Measurements from ENCODE around the gene TRAF2.
A peak's percentile ranks its signal among the peaks of the same experiment; 100 is the strongest.
"Not testable (repeated sequence)": the region's sequence is repeated elsewhere in the genome, so short reads cannot be mapped to it uniquely, and the experiment has no call there.

Gene TRAF2

GRCh38 chr9:136881691-136882108 lies 4.6 kb upstream of the TRAF2 start:
- DNase-seq (ENCODE audit: low spot score) (no peak), ATAC-seq (ENCODE audit: low read depth) (no peak)
- no peaks in the 10 kb centered on the region for H3K27me3 ChIP-seq (ENCODE audit: insufficient read depth, poor library complexity, severe bottlenecking)
- no peaks in the 10 kb centered on the region for H3K9me3 ChIP-seq (ENCODE audit: severe bottlenecking)
- TF ChIP-seq, protein P1, sequence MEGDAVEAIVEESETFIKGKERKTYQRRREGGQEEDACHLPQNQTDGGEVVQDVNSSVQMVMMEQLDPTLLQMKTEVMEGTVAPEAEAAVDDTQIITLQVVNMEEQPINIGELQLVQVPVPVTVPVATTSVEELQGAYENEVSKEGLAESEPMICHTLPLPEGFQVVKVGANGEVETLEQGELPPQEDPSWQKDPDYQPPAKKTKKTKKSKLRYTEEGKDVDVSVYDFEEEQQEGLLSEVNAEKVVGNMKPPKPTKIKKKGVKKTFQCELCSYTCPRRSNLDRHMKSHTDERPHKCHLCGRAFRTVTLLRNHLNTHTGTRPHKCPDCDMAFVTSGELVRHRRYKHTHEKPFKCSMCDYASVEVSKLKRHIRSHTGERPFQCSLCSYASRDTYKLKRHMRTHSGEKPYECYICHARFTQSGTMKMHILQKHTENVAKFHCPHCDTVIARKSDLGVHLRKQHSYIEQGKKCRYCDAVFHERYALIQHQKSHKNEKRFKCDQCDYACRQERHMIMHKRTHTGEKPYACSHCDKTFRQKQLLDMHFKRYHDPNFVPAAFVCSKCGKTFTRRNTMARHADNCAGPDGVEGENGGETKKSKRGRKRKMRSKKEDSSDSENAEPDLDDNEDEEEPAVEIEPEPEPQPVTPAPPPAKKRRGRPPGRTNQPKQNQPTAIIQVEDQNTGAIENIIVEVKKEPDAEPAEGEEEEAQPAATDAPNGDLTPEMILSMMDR (IDR thresholded peaks at IDR 0.05; ENCODE audit: poor library complexity, severe bottlenecking), result no peak
- H3K36me3 ChIP-seq (ENCODE audit: low read depth), result peaks cover 5% of the 10 kb centered on the region; the same call in 1 of the 2 replicates
- H3K4me1 ChIP-seq (ENCODE audit: insufficient read depth, poor library complexity, severe bottlenecking), result no peaks in the 10 kb centered on the region
- H3K4me3 ChIP-seq (ENCODE audit: severe bottlenecking), result no peak overlapping the region
- H3K27ac ChIP-seq (ENCODE audit: poor library complexity, severe bottlenecking), result peak overlapping the region; percentile 48

DNA sequence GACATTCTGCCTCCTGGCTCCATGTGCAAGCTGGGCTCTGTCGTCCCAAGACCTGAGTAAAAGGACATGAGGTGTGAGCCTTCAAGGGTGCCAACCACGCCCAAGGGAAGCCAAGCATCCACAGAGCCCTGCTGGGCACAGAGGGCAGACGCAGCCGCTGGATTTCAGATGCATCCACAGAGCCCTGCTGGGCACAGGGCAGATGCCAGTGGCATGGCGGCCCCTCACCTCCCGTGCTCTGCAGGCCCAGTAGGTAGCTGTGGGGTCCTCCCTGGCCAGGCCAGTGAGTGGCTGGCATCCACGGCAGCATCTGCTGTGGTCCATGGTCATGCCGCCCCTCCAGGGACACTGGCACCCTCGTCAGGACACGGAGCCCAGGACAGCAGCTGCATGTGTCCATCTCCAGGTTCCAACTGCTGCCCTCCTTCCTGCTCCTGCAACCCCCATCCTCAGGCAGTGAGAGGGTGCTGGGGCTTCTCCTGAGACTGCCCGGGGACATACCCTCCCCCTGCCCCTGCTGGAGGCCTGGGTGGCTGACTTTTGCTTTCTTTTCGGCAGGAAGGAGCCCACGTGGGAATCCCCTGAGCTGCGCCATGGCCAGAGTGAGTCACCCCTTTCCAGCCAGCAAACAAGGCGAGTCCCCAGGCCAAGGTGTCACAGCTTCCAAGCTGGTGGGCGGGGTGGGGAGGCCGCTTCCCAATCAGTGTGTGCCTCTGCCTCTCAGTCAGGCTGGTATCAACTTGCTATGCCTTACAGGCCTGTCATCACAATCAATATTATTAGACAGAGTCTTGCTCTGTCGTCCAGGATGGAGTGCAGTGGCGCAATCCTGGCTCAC lies 4.0 kb upstream of the TRAF2 start:
- Histone ChIP-seq H3K4me3 (ENCODE audit: severe bottlenecking) (peak overlapping the region; percentile 9), H3K4me1 (ENCODE audit: insufficient read depth, poor library complexity, severe bottlenecking) (no peaks in the 10 kb centered on the region), H3K36me3 (ENCODE audit: low read depth) (peaks cover 5% of the 10 kb centered on the region; the same call in 1 of the 2 replicates), H3K27ac (ENCODE audit: poor library complexity, severe bottlenecking) (peak overlapping the region; percentile 48), H3K9me3 (ENCODE audit: severe bottlenecking) (no peaks in the 10 kb centered on the region), H3K27me3 (ENCODE audit: insufficient read depth, poor library complexity, severe bottlenecking) (no peaks in the 10 kb centered on the region)
- DNase-seq (ENCODE audit: low spot score) (peak; percentile 92), ATAC-seq (ENCODE audit: low read depth) (peak; percentile 66)
- TF ChIP-seq, protein P1 (IDR thresholded peaks at IDR 0.05; ENCODE audit: poor library complexity, severe bottlenecking), result no peak

DNA sequence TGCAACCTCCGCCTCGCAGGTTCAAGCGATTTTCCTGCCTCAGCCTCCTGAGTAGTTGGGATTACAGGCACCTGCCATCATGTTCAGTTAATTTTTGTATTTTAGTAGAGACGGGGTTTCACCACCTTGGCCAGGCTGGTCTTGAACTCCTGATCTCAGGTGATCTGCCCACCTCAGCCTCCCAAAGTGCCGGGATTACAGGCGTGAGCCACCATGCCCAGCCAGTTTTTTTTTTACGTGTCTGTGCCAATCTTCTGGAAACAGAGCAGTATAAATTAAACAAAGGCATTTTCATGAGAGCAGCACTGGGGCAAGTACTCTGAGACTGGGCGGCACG lies 3.4 kb upstream of the TRAF2 start:
- ATAC-seq (ENCODE audit: low read depth); H3K4me1 ChIP-seq (ENCODE audit: insufficient read depth, poor library complexity, severe bottlenecking): not testable (repeated sequence)

DNA sequence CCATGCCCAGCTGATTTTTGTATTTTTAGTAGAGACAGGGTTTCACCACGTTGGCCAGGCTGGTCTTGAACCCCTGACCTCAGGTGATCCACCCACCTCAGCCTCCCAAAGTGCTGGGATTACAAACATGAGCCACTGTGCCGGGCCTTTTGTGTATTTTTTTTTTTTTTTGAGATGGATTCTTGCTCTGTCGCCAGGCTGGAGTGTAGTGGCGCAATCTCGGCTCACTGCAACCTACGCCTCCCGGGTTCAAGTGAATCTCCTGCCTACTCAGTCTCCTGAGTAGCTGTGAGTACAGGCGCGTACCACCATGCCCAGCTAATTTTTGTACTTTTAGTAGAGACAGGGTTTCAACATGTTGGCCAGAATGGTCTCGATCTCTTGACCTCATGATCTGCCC lies 2.6 kb upstream of the TRAF2 start:
- H3K9me3 ChIP-seq (ENCODE audit: severe bottlenecking); H3K36me3 ChIP-seq (ENCODE audit: low read depth); H3K4me1 ChIP-seq (ENCODE audit: insufficient read depth, poor library complexity, severe bottlenecking); DNase-seq (ENCODE audit: low spot score); ATAC-seq (ENCODE audit: low read depth); H3K4me3 ChIP-seq (ENCODE audit: severe bottlenecking); H3K27me3 ChIP-seq (ENCODE audit: insufficient read depth, poor library complexity, severe bottlenecking): not testable (repeated sequence)
- H3K27ac ChIP-seq (ENCODE audit: poor library complexity, severe bottlenecking), result peak overlapping the region; percentile 48

More for the DNA sequence above, 3.4 kb upstream of the TRAF2 start:
- peak overlapping the region; percentile 48 for H3K27ac ChIP-seq (ENCODE audit: poor library complexity, severe bottlenecking)
- H3K4me3 ChIP-seq (ENCODE audit: severe bottlenecking); H3K36me3 ChIP-seq (ENCODE audit: low read depth); H3K9me3 ChIP-seq (ENCODE audit: severe bottlenecking); H3K27me3 ChIP-seq (ENCODE audit: insufficient read depth, poor library complexity, severe bottlenecking); DNase-seq (ENCODE audit: low spot score): not testable (repeated sequence)

DNA sequence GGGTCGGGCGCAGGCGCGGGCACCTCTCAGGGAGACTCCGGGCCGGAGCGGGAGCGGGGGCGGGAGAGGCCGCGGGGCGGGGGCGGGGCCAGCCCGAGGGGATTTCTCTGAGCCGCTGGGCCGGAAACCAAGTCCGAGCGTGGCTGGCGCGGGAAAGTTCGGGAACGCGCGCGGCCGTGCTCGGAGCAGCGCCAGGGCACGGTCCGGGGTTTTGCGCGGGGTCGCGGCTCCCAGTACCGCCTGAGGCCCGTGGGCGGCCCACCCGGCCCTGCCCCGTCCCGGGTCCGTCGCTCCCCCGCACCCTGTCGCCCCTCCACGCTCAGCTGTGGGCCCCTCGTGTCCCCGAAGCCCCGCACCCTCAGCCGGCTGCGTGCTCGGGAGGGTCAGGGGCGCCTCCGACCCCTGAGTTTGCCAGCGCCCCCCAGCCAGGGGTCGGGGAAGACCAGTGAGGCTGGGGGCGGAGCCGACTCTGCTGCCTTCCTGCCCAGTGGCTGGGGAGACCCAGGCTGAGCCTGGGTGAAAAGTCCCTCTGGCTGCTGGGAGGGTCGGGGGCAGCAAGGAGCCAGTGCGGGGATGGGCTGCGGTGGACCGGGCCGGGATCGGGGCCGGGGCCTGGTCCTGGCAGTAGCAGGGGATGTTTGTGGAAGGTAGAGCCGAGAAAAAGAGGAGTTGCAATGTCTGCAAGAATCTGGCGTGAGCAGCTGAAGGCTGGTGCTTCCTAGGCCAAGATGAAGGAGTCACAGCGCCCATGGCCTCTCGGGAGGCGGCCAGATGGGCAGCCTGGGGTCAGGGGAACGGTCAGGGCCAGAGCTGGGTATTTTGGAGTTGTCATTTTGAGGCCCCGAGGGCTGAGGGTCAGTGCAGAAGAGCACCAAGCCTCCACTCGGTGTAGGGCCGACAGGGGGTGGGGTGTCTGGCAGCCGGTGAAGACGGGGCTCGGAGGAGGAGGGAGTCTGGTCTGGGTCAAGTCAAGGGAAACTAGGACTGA lies 588 bp downstream of the TRAF2 start:
- Histone ChIP-seq H3K36me3 (ENCODE audit: low read depth) (peaks cover 23% of the 10 kb centered on the region), H3K27me3 (ENCODE audit: insufficient read depth, poor library complexity, severe bottlenecking) (no peaks in the 10 kb centered on the region), H3K9me3 (ENCODE audit: severe bottlenecking) (no peaks in the 10 kb centered on the region), H3K4me1 (ENCODE audit: insufficient read depth, poor library complexity, severe bottlenecking) (no peaks in the 10 kb centered on the region), H3K4me3 (ENCODE audit: severe bottlenecking) (peak overlapping the region; percentile 62), H3K27ac (ENCODE audit: poor library complexity, severe bottlenecking) (peak overlapping the region; percentile 68)
- TF ChIP-seq, protein P1 (IDR thresholded peaks at IDR 0.05; ENCODE audit: poor library complexity, severe bottlenecking), result no peak
- DNase-seq (ENCODE audit: low spot score), result no peak
- no peak for ATAC-seq (ENCODE audit: low read depth)

Data from RWPE2 (cell line).